ENCODE results near the gene MFAP4. TPM values are rescaled to one million over a fixed set of nuclear protein-coding genes. Genes with fewer than 3 reads are reported as not detected.

MFAP4 gene
- total RNA-seq, 4 donors from 2014 or later: 14.3 to 185 (median 104) TPM

DNA sequence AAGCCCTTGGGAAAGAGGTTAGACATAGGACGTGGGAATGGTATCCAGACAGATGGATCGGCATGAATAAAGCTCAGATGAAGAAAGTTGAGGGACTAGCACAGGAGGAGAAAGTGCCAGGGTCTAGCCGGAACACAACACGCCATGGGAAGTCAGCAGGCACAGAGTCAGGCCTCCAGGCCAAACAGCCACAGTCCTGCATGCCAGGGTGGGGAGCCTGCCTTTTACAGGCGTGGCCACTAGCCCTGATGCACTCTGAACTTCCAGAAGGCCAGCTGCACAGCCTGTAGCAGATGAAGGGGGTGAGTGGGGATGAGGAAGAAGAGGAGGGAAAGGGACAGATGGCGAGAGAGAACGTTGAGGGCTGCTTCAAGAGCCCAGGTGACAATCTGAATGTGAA, 29.6 kb downstream of the MFAP4 start:
- TF ChIP-seq, protein P1, sequence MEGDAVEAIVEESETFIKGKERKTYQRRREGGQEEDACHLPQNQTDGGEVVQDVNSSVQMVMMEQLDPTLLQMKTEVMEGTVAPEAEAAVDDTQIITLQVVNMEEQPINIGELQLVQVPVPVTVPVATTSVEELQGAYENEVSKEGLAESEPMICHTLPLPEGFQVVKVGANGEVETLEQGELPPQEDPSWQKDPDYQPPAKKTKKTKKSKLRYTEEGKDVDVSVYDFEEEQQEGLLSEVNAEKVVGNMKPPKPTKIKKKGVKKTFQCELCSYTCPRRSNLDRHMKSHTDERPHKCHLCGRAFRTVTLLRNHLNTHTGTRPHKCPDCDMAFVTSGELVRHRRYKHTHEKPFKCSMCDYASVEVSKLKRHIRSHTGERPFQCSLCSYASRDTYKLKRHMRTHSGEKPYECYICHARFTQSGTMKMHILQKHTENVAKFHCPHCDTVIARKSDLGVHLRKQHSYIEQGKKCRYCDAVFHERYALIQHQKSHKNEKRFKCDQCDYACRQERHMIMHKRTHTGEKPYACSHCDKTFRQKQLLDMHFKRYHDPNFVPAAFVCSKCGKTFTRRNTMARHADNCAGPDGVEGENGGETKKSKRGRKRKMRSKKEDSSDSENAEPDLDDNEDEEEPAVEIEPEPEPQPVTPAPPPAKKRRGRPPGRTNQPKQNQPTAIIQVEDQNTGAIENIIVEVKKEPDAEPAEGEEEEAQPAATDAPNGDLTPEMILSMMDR (IDR thresholded peaks at IDR 0.05; ENCODE audit: low read depth): no peak

DNA sequence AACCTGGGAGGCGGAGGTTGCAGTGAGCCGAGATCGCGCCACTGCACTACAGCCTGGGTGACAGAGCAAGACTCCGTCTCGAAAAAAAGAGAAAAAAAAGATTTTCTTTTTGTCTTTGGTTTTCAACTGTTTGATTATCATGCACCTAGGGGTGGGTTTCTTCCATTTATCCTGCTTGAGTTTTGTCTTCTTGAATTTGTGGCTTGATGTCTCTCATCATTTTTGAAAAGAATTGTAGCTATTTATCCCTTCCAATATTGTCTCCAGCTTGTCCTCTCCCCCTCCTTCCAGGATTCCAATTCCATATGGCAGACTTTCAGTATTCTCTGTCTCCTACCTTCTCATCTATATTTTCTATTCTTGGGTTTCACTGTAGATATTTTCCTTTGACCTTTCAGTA, 32.2 kb downstream of the MFAP4 start:
- TF ChIP-seq, protein P1 (IDR thresholded peaks at IDR 0.05; ENCODE audit: low read depth): no peak

DNA sequence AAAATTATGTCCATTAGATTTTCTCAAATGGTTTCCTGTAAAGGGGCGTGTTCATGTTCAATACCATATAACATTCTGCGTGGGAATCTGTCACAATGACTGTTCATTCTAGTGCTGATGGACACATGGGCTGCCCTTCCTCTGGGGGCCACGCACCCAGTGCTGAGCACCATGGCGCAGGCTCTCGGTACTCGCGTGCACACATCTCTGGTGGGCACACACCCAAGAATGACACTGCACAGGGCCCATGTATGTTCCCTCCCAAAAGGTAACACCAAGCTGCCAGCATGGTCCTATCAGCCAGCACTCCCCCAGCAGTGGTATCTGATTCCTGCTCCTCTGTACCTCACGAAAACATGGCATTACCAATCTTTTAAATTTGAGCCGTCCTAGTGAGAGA, 38.2 kb downstream of the MFAP4 start:
- TF ChIP-seq, protein P1 (IDR thresholded peaks at IDR 0.05; ENCODE audit: low read depth): no peak

DNA sequence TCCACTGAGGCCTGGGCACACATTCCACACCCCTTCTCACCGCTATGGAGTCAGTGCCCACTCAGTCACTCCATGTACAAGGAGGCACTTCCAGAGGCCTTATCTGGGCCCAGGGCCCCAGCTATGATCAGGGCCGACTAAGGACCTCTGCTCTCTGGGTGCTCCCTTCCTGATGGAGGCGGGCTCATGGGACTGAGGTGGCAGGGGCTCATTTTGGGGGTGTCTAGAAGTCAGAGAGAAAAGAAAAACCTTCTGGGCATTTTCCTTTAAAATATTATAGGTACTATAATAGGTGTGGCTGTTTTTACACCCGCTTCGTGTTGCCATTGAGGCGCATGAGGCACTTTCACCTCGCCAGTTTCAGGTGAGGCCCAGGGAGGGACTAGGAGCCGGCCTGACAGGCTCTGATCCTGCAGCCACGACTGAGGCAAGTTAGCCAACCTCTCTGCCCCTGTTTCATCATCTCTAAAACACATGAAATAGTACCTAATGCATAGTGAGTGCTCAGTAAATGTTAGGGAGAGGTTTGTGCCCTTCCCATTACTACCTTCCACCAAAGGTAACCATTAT, 38.8 kb downstream of the MFAP4 start:
- TF ChIP-seq, protein P1 (IDR thresholded peaks at IDR 0.05; ENCODE audit: low read depth): no peak

DNA sequence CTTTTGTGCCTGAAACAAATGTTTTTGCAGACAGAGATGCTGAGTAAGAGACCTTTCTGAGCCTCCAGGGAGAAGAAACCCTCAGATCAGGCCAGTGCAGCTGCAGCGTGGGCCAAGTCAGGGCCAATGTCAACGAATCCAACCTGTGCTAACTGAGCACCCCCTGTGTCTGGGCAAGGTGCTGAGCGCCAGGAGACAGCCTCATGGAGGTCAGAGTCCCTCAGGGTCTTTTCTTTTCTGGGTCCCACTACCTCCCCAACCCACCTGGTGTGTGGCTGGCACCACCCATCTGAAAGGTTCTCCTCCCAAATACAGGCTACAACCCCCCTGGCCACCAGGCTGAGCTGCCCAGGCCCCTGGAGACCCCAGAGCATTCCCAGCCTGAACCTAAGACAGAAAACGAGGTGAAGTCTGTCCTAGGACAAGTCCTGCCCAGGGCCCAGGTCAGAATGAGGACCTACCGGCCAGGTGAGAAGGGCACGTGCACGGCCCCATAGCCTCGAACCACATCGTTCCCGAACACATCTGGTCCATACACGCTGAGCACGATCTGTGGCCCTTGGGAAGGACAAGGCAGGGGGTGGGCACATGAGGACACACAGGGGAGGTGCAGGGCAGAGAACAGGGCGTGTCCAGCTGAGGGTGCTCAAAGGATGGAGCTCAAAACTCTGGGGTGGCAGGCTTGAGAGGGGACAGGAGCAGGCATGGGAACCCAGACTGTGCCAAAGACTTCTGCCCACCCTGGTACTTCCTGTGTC, 39.5 kb downstream of the MFAP4 start:
- TF ChIP-seq, protein P1 (IDR thresholded peaks at IDR 0.05; ENCODE audit: low read depth): no peak

DNA sequence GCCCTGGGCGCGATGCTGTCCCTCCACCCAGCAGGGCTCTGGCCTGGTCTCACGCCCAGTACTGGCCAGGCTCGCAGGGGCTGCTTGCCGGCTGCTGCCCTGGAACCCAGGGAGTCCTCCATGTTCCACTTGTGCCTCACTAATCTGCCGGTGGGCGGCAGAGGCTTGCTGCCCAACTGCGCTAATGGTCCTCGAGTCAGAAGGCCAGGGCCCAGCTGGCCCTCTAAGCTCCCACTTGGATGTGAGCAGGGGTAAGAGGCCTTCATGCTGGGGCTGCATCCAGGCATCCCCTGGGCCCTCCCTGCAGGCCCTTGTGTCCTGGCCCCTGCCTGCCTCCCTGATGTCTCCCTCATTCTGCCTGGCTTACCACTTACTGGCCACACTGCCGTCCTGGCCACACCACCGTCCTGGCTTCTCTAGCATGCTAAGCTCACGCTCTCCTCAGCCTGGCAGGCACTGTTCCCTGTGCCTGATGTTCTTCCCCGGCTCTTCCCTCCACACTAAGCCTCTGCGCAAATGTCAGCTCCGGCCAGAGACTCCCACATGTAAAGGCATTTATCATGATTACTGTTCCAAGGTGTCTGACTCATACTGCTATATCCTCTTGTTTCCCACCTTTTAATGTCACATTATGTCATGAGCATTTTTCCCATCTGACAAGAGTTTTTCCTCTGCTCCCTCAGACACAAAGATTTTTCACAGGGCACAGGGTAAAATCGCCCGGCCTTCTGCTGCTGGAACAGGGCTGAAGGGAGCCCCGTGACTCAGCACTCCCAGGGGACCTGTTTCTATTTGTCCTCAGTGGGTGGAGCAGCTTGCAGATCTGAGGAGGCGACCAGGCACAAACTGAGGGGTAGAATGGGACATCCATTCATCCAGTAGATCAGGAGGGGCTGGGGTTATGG, 40.4 kb downstream of the MFAP4 start:
- TF ChIP-seq, protein P1 (IDR thresholded peaks at IDR 0.05; ENCODE audit: low read depth): no peak
